Left renal cortex interstitium (tissue), 4 donors: Measurements from ENCODE around the gene ZNF679. TPM values are rescaled to one million over a fixed set of nuclear protein-coding genes. Genes with fewer than 3 reads are reported as not detected.
"Not testable (repeated sequence)": the region's sequence is repeated elsewhere in the genome, so short reads cannot be mapped to it uniquely, and the experiment has no call there.

Experiments used
- DNase-seq, 4 donors: peaks; one replicate each; pipeline ENCODE4 v3.0.0-alpha.2; 2013; ENCODE audit warnings: low read depth in 4 of 4, low spot score in 2 of 4, missing footprints in 1 of 4
- polyA plus RNA-seq, 4 donors: library from polyadenylated mRNA; unstranded; fragments of 120-200 nt; gene quantifications; one replicate each; pipeline ENCODE4 v1.2.1, GENCODE V29; 2013; ENCODE audit not compliant: insufficient read length in 4 of 4

The ZNF679 gene
- polyA plus RNA-seq = under 1 TPM in 1 of 4 donors, not detected in 3; 0.08 TPM

DNA sequence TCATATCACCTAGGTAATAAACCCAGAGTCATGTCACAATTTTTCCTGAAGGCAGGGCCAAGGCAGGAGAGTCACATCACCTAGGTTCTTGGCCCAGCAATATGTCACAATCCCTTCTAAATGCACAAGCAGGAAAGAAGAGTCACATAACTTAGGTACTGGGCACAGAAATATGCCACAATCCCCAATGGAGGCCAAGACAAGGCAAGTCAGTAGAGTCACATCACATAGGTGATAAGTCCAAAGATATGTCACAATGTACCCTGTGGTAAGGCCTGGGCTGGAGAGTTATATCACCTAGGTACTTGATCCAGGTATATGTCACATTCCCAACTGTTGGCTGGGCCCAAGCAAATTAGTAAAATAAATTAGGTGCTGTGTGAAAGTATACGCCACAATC, at the start of gene ZNF679:
Gene ZNF679 (plus strand): TSS at position 301 of the 400 bp plus-strand sequence. CDS start 20,644 bp downstream, outside the sequence.
- DNase-seq = not testable (repeated sequence)

DNA sequence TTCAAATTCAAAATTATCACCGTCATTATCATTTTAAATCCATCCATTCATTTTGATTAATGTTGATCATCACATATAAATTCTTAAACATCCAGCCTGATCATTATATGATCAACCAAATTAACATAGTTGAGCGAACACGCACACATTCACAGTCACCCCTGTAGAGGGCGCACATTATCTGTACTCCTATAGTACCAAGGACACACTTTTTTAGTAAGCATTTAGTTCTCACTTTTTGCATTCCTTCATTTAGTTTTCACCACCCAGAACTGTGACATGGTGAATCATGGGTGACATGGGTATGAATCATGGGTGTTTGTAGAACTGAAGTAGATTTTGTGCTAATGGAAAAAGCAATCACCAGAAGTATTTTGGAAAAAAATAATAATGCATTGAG, 47.3 kb upstream of the ZNF679 start:
- DNase-seq = no peak

DNA sequence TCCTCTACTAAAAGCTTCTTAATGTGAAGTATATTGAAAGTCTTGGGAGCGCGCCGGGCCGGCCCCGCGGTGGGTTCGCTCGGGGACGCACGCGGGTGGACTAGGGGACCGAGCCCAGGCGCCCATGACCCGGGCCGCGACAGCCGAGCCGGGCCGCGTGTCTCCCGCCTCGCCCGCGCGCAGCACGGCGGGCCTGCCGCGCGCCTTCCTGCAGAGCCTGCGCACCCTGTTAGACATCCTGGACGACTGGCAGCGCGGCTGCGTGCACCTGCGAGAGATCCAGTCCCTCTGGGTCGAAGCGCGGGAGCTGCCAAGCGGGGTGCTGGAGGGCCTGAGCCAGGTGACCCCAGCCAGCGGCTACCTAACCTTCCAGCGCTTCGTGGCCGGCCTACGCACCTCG, 46.7 kb upstream of the ZNF679 start:
- DNase-seq = no peak

DNA sequence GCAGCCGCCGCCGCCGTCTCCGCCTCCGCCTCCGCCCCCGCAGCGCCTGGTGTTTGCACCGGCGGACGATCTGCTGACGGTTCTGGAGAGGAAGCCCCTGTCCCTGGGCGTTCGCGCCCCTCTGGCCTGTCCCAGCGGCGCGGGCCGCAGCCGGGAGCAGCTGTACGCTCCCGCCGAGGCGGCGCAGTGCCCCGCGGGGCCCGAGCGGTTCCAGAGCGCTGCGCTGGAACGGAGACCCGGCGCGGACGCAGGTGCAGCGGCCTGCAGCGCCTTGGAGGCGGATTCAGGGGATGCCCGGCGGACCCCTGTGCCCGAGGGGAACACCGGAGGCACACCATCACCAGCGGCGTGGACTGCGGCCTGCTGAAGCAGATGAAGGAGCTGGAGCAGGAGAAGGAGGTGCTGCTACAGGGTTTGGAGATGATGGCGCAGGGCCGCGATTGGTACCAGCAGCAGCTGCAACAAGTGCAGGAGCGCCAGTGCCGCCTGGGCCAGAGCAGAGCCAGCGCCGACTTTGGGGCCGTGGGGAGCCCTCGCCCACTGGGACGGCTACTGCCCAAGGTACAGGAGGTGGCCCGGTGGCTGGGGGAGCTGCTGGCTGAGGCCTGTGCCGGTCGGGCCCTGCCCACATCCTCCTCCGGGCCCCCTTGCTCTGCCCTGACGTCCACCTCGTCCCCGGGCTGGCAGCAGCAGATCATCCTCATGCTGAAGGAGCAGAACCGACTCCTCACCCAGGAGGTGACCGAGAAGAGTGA, 46.1 kb upstream of the ZNF679 start:
- no peak for DNase-seq

DNA sequence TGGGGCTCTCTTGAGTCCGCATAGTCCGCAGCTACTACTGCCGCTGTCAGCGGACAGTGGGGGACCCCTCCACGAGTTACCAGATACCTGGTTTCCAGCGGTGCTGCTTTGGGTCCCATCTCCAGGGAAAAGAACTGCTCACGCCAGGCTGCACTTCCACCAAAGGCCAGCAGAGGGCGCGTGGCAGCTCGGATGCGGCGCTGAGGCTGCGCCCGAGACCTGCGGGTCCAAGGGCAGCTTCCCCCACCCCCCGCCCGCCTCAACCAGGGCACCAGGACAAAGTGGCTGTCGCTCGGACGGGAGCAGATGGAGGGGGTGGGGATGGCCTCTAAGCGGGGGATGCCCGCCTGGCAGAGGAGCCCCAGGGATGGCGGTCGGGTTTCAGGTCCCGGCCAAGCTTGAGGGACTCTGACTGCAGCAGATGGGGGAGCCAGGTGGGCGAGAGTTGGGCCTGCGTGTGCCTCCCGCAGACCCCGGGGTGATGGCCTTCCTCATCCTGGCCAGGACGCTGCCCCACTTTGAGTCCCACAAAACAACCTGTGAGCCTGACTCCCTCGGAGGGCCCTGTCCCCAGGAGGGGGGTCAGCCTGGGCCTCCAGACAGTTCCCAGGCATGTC, 45.0 kb upstream of the ZNF679 start:
- no peak for DNase-seq

DNA sequence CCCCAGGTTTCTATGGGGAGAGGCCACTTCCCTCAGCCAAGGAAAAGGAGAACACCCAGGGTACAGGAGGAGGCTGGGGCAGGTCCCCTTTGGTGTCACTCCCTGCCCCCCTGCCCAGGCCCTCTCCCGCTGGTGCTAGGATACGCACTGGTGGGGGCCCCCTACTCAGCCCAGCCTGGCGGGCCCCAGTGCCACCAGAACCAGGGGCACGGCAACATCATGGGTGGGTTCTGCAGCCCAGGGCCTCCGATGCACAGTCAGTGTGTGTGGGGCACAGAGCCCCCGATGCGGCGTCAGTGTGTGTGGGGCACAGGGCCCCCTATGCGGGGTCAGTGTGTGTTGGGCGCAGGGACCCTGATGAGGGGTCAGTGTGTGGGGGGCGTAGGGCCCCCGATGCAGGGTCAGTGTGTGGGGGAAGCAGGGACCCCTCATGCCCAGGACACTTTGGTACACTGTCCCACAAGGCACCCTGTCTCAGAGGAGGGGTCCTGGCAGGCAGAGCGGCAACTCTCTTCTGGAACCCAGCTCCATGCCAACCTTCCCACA, 44.4 kb upstream of the ZNF679 start:
- DNase-seq = no peak

DNA sequence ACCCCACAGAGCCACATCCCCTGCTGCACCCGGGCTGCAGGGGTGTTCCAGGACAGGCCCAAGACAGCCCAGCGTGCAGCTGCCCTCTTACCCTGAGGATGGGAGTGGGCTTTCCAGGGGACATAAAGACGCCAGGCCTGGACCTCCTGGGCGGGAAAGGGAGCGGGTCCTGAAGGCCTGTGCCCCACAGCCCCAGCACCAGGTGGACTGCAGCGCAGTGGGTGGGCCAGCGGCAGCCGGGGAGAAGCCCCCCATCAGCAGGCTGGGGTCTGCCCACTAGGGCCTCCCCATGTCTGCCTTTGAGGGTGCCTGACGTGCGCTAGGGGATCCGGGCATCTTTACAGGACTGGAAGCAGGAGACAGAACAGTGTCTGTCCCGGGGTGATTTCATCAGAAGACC, 43.9 kb upstream of the ZNF679 start:
- DNase-seq = no peak

DNA sequence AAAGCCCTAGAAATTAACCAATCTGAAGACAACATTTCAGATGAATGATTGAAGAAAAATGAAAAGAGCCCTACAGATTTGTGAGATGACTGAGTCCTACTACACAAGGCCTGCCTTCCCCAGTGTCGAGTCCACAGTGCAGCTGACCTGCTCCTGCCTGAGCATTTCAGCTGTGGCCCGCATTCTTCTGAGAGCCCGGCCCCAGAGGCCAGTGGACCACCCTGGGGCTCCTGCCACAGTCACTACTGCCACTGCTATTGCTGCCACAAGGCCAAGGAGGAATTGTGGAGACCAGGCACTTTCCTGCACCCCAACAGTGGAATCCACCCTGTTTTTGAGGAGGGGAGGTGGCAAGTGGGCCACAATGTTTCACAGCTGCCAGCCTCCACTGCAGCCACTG, 40.9 kb upstream of the ZNF679 start:
- DNase-seq = no peak

DNA sequence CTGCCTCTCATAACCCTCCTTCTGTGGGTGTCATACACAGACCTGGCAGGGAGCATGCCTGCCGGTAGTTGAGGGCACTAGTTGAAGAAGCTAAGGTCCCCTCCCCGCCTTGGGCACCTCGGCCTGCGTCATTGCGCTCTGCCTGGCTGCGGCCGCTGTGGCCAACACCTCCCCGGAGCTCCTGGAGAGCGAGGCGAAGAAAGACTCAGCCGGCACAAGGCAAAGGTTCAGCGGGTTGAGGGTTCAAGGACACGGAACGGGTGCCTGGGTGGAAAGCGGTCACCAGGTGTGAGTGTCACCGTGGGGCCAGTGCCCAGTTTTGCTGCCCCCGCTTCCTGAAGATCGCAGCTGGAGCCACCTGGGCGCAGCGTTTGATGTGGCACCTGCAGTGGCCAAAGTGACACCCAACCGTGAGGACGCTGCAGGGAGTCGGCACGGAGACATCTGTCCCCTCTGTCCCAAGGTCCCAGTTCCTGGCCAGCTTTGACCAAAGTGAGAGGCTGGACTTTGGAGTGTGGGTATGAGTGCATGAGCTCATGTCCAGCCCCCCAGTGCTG, 36.0 kb upstream of the ZNF679 start:
- no peak for DNase-seq

DNA sequence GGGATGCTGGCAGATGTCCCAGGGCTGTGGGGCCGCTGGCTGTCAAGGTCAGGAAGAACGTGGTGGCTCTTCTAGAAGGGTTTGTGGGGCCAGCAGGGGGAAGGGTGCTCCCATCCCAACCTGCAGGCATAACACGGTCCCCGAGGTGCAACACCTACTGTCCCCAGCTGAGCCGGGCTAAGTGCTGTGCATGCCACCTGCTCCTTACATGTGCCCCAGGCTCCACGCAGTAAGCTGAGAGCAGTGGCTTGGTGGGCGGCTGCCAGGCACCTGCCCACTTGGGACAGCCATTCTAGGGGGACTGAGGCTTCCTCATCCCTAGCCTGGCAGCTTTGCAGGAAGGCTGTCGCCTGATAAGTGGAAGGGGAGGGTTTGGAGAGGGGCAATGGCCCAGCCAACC, 35.5 kb upstream of the ZNF679 start:
- DNase-seq = no peak

DNA sequence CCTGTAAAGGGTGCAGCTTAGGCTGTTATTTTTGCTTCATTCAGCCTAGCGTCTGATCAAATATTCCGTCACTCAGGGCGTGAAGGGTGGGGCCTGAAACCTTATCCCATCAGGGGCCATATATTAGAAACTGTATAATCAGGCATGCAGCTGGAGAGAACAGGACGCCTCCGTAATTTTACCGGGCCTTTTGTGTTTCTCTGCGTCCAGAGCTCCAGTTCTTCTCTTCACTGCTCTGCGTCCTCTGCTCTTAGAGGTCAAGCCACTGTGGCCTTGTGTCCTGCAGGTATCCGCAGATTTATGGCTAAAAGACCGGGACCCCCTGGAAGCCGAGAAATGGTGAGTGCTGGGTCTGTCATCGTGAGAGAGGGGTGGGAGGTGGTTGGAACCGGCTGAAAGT, 21.4 kb upstream of the ZNF679 start, which contains the start of gene ZNF735:
Gene ZNF735 (plus strand): TSS at position 301 of the 400 bp plus-strand sequence. CDS start 0 bp downstream, at position 301.
- no peak for DNase-seq

DNA sequence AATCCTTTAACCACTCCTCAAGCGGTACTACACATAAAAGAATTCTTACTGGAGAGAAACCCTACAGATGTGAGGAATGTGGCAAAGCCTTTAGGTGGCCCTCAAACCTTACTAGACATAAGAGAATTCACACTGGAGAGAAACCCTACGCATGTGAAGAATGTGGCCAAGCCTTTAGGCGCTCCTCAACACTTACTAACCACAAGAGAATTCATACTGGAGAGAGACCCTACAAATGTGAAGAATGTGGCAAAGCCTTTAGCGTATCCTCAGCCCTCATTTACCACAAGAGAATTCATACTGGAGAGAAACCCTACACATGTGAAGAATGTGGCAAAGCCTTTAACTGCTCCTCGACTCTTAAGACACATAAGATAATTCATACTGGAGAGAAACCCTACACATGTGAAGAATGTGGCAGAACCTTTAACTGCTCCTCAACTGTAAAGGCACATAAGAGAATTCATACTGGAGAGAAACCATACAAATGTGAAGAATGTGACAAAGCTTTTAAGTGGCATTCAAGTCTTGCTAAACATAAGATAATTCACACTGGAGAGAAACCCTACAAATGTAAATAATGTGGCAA, 8.5 kb upstream of the ZNF679 start:
- DNase-seq = not testable (repeated sequence)

DNA sequence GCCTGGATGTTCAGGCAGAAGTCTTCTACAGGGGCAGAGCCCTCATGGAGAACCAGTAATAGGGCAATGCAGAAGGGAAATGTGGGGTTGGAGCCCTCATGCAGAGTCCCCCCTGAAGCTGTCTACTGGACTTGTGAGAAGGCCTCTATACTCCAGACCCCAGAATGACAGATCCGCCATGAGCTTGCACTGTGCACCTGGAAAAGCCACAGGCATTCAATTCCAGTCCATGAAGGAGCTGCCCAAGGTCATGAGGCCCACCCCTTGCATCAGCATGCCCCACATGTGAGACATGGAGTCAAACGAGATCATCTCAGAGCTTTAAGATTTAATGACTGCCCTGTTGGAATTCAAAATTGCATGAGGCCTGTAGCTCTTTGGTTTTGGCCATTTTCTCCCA, 4.9 kb upstream of the ZNF679 start:
- DNase-seq = no peak

DNA sequence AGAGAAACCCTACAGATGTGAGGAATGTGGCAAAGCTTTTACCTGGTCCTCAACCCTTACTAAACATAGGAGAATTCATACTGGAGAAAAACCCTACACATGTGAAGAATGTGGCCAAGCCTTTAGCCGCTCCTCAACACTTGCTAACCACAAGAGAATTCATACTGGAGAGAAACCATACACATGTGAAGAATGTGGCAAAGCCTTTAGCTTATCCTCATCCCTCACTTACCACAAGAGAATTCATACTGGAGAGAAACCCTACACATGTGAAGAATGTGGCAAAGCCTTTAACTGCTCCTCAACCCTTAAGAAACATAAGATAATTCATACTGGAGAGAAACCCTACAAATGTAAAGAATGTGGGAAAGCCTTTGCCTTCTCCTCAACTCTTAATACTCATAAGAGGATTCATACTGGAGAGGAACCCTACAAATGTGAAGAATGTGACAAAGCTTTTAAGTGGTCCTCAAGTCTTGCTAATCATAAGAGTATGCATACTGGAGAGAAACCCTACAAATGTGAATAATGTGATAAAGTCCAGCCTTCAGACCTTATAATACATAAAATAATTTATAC, 38.2 kb downstream of the ZNF679 start:
- no peak for DNase-seq

DNA sequence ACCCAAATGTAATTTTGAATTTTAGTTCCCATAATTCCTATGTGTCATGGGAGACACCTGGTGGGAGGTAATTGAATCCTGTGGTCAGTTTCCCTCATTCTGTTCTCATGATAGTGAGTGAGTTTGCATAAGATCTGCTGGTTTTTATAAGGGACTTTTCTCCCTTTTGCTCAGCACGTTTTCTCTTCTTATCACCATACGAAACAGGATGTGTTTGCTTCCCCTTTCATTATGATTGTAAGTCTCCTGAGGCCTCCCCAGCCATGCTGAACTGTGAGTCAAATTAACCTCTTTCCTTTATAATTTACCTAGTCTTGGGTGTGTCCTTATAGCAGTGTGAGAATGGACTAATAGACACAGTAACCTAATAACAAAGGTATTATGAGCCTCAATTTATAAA, 49.4 kb downstream of the ZNF679 start:
- no peak for DNase-seq

DNA sequence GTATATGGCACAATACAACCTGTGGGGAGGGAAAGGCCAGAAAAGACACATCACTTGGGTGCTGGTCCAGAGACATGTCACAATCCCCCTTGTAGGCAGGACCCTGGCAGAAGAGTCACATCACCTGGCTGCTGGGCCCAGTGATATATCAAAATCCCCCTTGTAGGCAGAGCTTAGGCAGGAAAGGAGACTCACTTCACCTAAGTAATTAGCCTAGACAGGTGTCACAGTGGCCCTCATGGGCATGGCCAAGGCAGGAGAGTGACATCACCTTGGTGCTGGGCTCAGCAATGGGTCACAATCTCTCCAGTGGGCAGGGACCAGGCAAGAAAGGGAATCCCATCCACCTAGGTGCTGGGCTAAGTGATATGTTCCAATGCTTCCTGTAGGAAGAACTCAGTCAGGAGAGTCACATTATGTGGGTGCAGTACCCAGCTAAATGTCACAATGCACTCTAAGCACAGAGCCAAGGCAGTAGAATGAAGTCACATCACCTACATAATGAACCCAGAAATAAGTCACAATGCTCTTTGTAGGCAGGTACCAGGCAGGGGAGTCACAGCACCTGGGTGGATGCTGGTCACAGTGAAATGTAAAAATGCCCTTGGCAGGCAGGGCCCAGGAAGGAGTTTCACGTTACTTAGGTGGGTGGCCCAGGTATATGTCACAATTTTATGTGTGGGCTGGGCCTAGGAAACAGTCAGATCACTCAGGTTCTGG, 66.6 kb downstream of the ZNF679 start:
- no peak for DNase-seq

DNA sequence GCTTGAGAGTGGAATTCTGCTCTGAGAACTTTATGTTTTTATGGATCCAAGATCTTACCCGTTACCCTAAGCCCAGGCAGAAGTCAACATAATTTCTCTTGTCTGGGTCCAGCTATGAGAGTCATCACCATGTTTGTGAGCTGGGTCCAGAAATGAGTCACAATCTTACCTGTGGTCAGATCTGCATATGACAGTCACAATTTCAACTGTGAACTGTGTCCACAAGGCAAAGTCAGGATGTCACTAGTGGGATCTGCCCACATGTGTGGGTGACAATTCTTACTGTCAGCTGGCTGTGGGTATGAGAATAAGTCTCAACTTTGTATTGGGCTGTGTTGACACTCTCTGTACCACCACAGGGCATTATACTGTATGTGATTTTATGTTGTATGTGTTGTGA, 69.1 kb downstream of the ZNF679 start:
- DNase-seq = not testable (repeated sequence)

DNA sequence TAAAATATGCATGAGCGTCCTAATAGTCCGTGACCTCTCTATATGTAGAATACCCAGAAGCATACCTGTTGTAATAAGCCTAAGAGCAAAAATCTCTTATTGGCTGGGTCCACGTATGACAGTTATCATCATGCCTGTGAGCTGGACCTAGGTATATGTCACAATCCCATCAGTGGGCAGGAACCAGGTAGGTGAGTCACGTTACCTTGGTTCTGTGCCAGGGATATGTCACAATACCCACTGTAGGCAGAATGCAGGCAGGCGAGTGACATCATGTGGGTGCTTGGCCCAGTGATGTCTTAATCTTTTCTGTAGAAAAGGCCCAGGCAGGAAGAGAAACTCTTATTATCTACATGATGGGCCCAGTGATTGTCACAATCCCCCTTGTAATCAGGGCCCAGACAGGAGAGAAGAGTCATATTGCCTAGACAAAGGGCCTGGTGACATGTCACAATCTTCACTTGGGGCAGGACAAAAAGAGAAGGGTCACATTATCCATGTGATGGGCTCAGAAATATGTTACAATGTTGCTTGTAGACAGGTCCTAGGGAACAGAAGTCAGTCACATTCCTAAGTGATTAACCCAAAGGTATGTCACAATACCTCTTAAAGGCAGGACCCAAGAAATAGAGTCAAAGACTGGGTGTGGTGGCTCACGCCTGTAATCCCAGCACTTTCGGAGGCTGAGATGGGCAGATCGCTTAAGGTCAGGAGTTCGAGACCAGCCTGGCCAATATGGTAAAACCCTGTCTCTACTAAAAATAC, 72.5 kb downstream of the ZNF679 start:
- DNase-seq = no peak

DNA sequence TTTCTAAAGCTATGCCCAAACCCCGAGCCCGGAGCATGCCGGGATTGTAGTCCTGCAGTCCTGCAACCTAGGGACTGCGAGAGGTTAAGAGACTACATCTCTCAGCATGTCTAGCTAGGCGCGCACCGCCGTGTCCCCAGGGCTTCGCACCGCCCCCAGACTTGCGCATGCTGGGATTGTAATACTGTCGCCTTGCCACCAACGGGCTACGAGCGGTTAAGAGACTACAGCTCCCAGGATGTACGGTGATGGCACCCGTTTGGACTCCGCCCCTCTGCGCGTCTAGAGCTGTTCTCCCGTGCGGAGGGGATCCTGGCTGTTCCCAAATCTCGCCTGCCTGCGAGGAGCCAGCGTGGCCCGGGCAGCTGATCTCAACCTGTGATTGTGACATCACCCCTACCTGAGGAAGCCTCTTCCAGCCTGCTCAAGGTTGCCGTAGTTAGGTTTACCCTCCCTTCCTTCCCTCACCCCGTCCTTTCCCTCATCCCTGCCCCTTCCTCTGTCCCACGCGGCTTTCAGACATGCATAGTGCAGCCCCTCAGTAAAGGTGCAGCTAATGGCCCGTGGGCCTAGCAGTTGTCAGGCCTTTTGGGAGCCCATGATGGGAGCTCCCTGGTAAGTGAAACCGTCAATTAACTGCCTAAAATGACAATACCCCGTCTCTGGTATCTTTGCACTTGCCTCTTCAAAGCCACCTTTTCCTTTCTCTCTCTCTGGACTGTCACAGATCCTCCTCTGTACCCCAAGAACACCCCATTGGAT, 79.2 kb downstream of the ZNF679 start:
- peak; percentile 77 to 88 (median 84) for DNase-seq
